ENCODE results near the gene C9.
"Not testable (repeated sequence)": the region's sequence is repeated elsewhere in the genome, so short reads cannot be mapped to it uniquely, and the experiment has no call there.

C9 gene

GRCh38 chr5:39256477-39257235 lies 107.6 kb downstream of the C9 start:
- no peak for DNase-seq

DNA sequence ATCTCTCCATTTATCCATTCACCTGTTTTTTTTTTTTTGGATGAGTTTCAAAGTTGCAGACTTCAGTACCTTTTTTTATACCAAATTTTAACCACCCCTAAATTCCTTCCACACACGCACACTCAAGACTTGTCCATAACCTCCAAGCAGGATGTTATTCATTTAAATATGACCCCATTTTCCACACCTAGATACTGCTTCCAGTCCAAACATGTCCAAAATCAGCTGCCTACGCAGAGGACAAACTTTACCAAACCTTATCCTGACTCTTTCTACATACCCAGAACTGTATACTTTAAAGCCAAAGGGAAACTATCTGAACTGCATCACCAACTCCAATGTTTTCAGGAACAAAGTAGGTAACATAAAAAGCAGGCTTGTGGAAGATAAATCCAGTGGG lies 108.9 kb downstream of the C9 start:
- no peak for DNase-seq

DNA sequence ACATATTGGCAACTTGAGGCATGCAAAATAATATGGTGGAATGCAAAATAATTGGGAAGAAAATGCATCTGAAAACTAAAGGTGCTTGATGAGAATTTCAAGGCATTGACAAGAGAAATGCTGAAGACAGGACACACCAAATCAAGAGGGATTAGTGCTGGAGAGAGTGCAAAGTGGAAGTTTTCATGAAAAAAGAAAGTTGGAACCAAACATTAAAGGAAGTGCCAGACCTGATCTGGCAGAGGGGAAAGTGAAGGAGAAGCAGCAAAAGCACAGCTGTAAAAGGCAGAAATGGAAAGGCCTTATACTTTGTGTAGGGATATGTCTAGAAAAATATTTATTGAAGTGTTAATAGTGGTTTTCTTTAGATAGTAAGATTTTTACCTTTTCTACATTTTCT lies 109.6 kb downstream of the C9 start:
- DNase-seq: no peak

DNA sequence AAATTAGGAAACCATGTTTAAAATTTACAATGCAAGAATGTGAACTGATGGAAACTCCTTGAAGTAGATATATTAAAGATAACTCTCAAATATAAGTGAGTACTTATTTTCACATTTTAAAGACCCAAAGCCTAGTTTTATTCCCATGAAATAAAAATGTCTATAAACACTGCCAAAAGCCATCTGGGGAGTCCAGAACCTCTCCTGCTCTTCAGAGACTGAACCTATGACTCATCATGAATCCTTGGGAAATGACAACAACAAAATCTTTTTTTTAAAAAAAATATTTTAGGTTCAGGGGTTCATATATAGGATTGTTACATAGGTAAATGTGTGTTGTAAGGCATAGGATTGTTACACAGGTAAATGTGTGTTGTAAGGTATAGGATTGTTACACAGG lies 111.1 kb downstream of the C9 start:
- no peak for DNase-seq

GRCh38 chr5:39249564-39250274 lies 114.6 kb downstream of the C9 start:
- DNase-seq: no peak

- no peak for DNase-seq
Observed at GRCh38 chr5:39249069-39249468, 115.2 kb downstream of the C9 start.

GRCh38 chr5:39240750-39241149 lies 123.5 kb downstream of the C9 start:
- no peak for DNase-seq

GRCh38 chr5:39238366-39239105 lies 125.8 kb downstream of the C9 start:
- no peak for DNase-seq

DNA sequence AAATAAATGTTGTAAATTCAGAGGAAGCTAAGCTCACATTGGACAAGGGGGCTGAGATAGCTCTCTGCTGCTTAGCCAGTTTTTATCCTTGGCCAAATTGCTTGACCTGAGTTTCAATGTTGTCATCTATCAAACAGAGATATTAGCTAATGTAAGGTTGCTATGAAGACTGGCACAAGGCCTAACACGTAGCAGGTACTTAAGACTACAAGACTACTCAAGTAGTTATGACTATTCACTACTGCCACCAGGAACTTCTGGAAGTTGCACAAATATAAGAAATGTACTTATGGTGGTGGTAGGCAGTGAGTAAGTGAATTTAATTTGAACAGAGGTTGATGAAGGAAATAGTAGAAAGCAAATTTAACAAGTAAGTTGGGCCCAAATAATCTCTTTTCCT lies 127.6 kb downstream of the C9 start:
- DNase-seq: no peak

GRCh38 chr5:39235648-39236047 lies 128.6 kb downstream of the C9 start:
- DNase-seq: no peak

DNA sequence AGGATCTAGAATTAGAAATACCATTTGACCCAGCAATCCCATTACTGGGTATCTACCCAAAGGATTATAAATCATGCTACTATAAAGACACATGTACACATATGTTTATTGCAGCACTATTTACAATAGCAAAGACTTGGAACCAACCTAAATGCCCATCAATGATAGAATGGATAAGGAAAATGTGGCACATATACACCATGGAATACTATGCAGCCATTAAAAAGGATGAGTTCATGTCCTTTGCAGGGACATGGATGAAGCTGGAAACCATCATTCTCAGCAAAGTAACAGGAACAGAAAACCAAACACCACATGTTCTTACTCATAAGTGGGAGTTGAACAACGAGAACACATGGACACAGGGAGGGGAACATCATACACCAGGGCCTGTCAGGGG lies 129.8 kb downstream of the C9 start:
- not testable (repeated sequence) for DNase-seq
